Astrocyte of the cerebellum (primary cell): ENCODE data around the gene PIGC.

Experiments used
- DNase-seq: peaks from one replicate; pipeline ENCODE4 v3.0.0-alpha.2; 2011; ENCODE audit warnings: low read depth
- H3K4me3 ChIP-seq: 2 replicates; pipeline ENCODE4 v1.5.1; 2011; ENCODE audit warnings: mild to moderate bottlenecking, low read depth, low read length, moderate library complexity
- CTCF ChIP-seq: IDR thresholded peaks from 2 replicates; pipeline ENCODE4 v1.5.1; 2012; ENCODE audit warnings: low read length, low read depth, moderate library complexity, mild to moderate bottlenecking; ENCODE audit errors: missing control alignments
- in situ Hi-C: cut with HindIII; loops from 2 replicates; pipeline ENCODE4 v1.10.0; 2017; ENCODE audit warnings: low sequenced_read_pairs

The PIGC gene

GRCh38 chr1:172453153-172453545 is 9.3 kb upstream of the PIGC start:
- TF ChIP-seq CTCF = no peak
- no peak for DNase-seq
- in situ Hi-C loops = no loop called here
- H3K4me3 ChIP-seq = no peak overlapping the region

- TF ChIP-seq CTCF = no peak
- no peak for DNase-seq
- H3K4me3 ChIP-seq = no peak overlapping the region
- in situ Hi-C loops = no loop called here
Observed at GRCh38 chr1:172452536-172453152, 8.8 kb upstream of the PIGC start.

- in situ Hi-C loops = no loop called here
- DNase-seq = peak; percentile 11
Observed at GRCh38 chr1:172451002-172451443, 7.2 kb upstream of the PIGC start.

GRCh38 chr1:172450524-172450885 is 6.6 kb upstream of the PIGC start:
- DNase-seq = no peak
- in situ Hi-C loops = no loop called here
- H3K4me3 ChIP-seq = no peak overlapping the region
- TF ChIP-seq CTCF = no peak

More at GRCh38 chr1:172451002-172451443, 7.2 kb upstream of the PIGC start:
- H3K4me3 ChIP-seq = no peak overlapping the region
- TF ChIP-seq CTCF = no peak

GRCh38 chr1:172449585-172450523 is 6.0 kb upstream of the PIGC start:
- no peak overlapping the region for H3K4me3 ChIP-seq
- in situ Hi-C loops = loop anchor here (10.0 kb wide), 1 partner anchor 265 kb away; no protein-coding TSS in a partner anchor
- peak; percentile 79 for TF ChIP-seq CTCF
- peak; percentile 18 for DNase-seq

GRCh38 chr1:172448995-172449584 is 5.2 kb upstream of the PIGC start:
- TF ChIP-seq CTCF = no peak
- no peak overlapping the region for H3K4me3 ChIP-seq
- in situ Hi-C loops = loop anchor here (10.0 kb wide), 1 partner anchor 266 kb away; no protein-coding TSS in a partner anchor
- DNase-seq = no peak
